Neural cell (in vitro differentiated cells): ENCODE measurements around the gene PTPRT. TPM values are rescaled to one million over a fixed set of nuclear protein-coding genes. Genes with fewer than 3 reads are reported as not detected.

Experiments
- H2AFZ ChIP-seq: fragments of 200-600, 300-800 bp; sonication (generic), shearing (Covaris generic); 2 replicates; pipeline ENCODE4 v1.6.0; 2014; ENCODE audit warnings: low read depth, mild to moderate bottlenecking, antibody characterized with exemption, low read length, moderate library complexity
- H3F3A ChIP-seq: fragments of 200-600 bp; shearing (Covaris generic); 2 replicates; pipeline ENCODE4 v1.6.1; 2016; ENCODE audit warnings: mild to moderate bottlenecking, moderate library complexity, mixed read lengths, antibody characterized with exemption, low read length; ENCODE audit not compliant: insufficient read depth, poor library complexity, severe bottlenecking
- H3K27ac ChIP-seq: fragments of 200-600, 300-800 bp; sonication (generic), shearing (Covaris generic); 2 replicates; pipeline ENCODE4 v1.5.1; 2014; ENCODE audit warnings: mild to moderate bottlenecking, low read length, moderate library complexity
- H3K27me3 ChIP-seq: fragments of 300-800, 200-600 bp; sonication (generic), shearing (Covaris generic); 2 replicates; pipeline ENCODE4 v1.6.0; 2014; ENCODE audit warnings: mild to moderate bottlenecking, low read depth, low read length, moderate library complexity; ENCODE audit not compliant: insufficient read depth
- H3K36me3 ChIP-seq: fragments of 300-800, 200-600 bp; sonication (generic), shearing (Covaris generic); 2 replicates; pipeline ENCODE4 v1.5.1; 2014; ENCODE audit warnings: mild to moderate bottlenecking, antibody characterized with exemption, low read length, moderate library complexity; ENCODE audit not compliant: insufficient read depth
- H3K4me2 ChIP-seq: fragments of 300-800, 200-600 bp; sonication (generic), shearing (Covaris generic); 2 replicates; pipeline ENCODE4 v1.6.0; 2014; ENCODE audit warnings: mild to moderate bottlenecking, low read length
- H3K4me3 ChIP-seq: fragments of 300-800, 200-600 bp; sonication (generic), shearing (Covaris generic); 2 replicates; pipeline ENCODE4 v1.5.1; 2014; ENCODE audit warnings: mild to moderate bottlenecking, low read length, moderate library complexity
- H3K79me2 ChIP-seq: fragments of 200-600 bp; shearing (Covaris generic); replicated peaks from 2 replicates; pipeline ENCODE4 v1.6.0; 2014; ENCODE audit warnings: mild to moderate bottlenecking, low read length, moderate library complexity; ENCODE audit not compliant: insufficient read depth
- H3K9ac ChIP-seq: fragments of 300-800, 200-600 bp; sonication (generic), shearing (Covaris generic); 2 replicates; pipeline ENCODE4 v1.6.1; 2016; ENCODE audit warnings: mild to moderate bottlenecking, low read length, mixed read lengths
- H3K9me2 ChIP-seq: fragments of 200-600 bp; shearing (Covaris generic); 2 replicates; pipeline ENCODE4 v1.6.1; 2016; ENCODE audit warnings: mild to moderate bottlenecking, low read length, mixed read lengths; ENCODE audit not compliant: insufficient read depth
- H3K9me3 ChIP-seq: fragments of 200-600, 300-800 bp; sonication (generic), shearing (Covaris generic); 2 replicates; pipeline ENCODE4 v1.6.1; 2016; ENCODE audit warnings: mild to moderate bottlenecking, mixed run types, low read length, moderate library complexity, mixed read lengths
- H4K20me1 ChIP-seq: fragments of 200-600 bp; shearing (Covaris generic); 2 replicates; pipeline ENCODE4 v1.6.1; 2016; ENCODE audit warnings: mild to moderate bottlenecking, mixed run types; ENCODE audit not compliant: insufficient read depth
- CTCF ChIP-seq: fragments of 450-650 bp; IDR thresholded peaks from 2 replicates; pipeline ENCODE4 v1.5.1; 2014; ENCODE audit warnings: antibody characterized with exemption, mild to moderate bottlenecking, moderate library complexity; ENCODE audit not compliant: poor library complexity, severe bottlenecking
- EP300 ChIP-seq: fragments of 450-650 bp; conservative IDR thresholded peaks from 2 replicates; pipeline ENCODE4 v1.6.1; 2014; ENCODE audit warnings: antibody characterized with exemption, mild to moderate bottlenecking, moderate library complexity; ENCODE audit not compliant: poor library complexity, severe bottlenecking
- EZH2 ChIP-seq: fragments of 200-600, 300-800 bp; shearing (Covaris generic), sonication (generic); IDR thresholded peaks from 2 replicates; pipeline ENCODE4 v1.6.1; 2014; ENCODE audit warnings: antibody characterized with exemption, low read length, borderline replicate concordance, mild to moderate bottlenecking; ENCODE audit not compliant: insufficient read depth, poor library complexity, severe bottlenecking
- MXI1 ChIP-seq: fragments of 450-650 bp; conservative IDR thresholded peaks from 2 replicates; pipeline ENCODE4 v1.6.1; 2014; ENCODE audit warnings: antibody characterized with exemption, mild to moderate bottlenecking; ENCODE audit not compliant: poor library complexity, severe bottlenecking
- POLR2AphosphoS5 ChIP-seq: IDR thresholded peaks from 2 replicates; pipeline ENCODE4 v1.6.1; 2012
- RAD21 ChIP-seq: fragments of 450-650 bp; conservative IDR thresholded peaks from 2 replicates; pipeline ENCODE4 v1.6.1; 2014; ENCODE audit warnings: antibody characterized with exemption, mild to moderate bottlenecking, moderate library complexity
- REST ChIP-seq: IDR thresholded peaks from 2 replicates; pipeline ENCODE4 v1.6.1; 2012; ENCODE audit warnings: borderline replicate concordance
- SMC3 ChIP-seq: fragments of 450-650 bp; conservative IDR thresholded peaks from 2 replicates; pipeline ENCODE4 v1.6.1; 2014; ENCODE audit warnings: antibody characterized with exemption, mild to moderate bottlenecking, moderate library complexity; ENCODE audit not compliant: poor library complexity
- TAF1 ChIP-seq: IDR thresholded peaks from 2 replicates; pipeline ENCODE4 v1.6.1; 2012; ENCODE audit warnings: low read depth
- polyA plus RNA-seq: library from polyadenylated mRNA; depleted of rRNA; stranded (reverse); fragments of >200 nt; gene quantifications from 2 replicates; pipeline ENCODE4 v1.2.3, GENCODE V29; 2014

PTPRT gene
- polyA plus RNA-seq, 1 donor from 2014 or later: 9.2 TPM

DNA sequence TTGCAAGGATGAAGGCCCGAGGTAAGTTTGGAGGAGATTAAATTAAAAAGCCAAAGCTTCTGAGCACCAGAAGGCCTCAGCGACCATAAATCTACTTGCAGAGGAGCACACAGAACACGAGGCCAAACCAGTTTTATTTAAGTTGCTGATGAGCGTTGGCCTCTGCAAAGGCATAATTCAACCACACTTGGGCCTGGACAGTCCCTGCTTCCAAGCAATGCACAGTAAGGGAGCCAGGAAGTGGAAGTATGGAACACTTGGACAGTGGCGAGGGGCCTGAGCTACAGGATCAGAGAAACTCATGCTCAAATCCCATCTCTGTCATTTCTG lies 92.8 kb downstream of the PTPRT start:
- Histone ChIP-seq H3K27ac (no peak overlapping the region), H3F3A (no peaks in the 10 kb centered on the region), H3K79me2 (no peaks in the 10 kb centered on the region), H3K9ac (no peak overlapping the region), H3K36me3 (no peaks in the 10 kb centered on the region), H3K9me3 (peaks cover 7% of the 10 kb centered on the region), H3K27me3 (no peaks in the 10 kb centered on the region), H3K9me2 (no peaks in the 10 kb centered on the region), H2AFZ (no peak overlapping the region), H4K20me1 (no peaks in the 10 kb centered on the region), H3K4me3 (no peak overlapping the region), H3K4me2 (no peak overlapping the region)
- TF ChIP-seq SMC3 (no peak), REST (no peak), POLR2AphosphoS5 (no peak), EZH2 (no peak), CTCF (no peak), TAF1 (no peak), MXI1 (no peak), RAD21 (no peak), EP300 (no peak)

DNA sequence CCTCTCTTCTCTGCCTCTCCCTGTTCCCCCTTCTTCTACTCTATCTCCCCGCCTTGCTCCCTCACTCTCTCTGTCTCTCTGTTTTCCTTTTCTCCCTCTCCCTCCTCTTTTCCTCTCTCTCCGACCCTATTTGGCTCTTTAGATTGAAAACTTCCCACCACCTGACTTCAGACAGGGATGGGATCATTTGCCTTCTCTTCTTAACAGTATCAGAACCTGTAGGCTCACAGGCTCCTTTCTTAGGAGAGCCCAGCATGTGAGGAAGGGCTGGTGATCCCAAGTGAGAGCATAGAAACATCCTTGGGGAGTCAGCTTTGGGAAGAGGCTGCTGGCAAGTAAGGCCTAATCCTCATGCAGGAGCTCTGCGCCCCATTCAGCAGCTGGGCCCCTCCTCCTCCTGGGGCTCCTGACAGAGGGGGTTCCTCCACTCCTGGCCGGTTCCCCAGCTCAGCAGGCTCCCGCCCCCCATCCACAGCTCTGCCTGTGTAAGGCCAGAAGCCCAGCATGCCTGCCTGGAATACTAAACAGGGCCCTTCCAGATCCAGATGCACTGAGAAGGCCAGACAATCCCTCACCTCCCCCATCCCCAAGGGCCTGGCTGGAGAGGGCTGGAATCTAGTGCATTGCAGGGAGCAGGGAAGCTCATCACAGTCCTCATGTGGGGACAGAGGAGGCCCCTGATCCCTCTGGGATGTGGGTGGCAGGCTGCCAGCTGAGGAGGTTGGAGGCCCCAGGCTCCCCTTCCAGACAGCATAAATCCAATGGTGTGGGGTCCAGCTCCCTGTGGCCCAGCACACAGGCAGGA lies 93.4 kb downstream of the PTPRT start:
- Histone ChIP-seq H3K4me2 (no peak overlapping the region), H4K20me1 (no peaks in the 10 kb centered on the region)

More for the DNA sequence above, 93.4 kb downstream of the PTPRT start:
- no peaks in the 10 kb centered on the region for H3K27me3 ChIP-seq
- H2AFZ ChIP-seq: no peak overlapping the region
- no peak overlapping the region for H3K4me3 ChIP-seq
- no peaks in the 10 kb centered on the region for H3K9me2 ChIP-seq
- no peaks in the 10 kb centered on the region for H3F3A ChIP-seq
- H3K9ac ChIP-seq: no peak overlapping the region
- H3K36me3 ChIP-seq: no peaks in the 10 kb centered on the region
- TF ChIP-seq TAF1: no peak
- TF ChIP-seq EZH2: no peak
- no peak for TF ChIP-seq CTCF
- TF ChIP-seq EP300: no peak
- TF ChIP-seq REST: no peak
- no peak for TF ChIP-seq POLR2AphosphoS5
- no peak for TF ChIP-seq RAD21
- TF ChIP-seq SMC3: no peak
- TF ChIP-seq MXI1: no peak
- H3K27ac ChIP-seq: no peak overlapping the region
- H3K9me3 ChIP-seq: peaks cover 7% of the 10 kb centered on the region
- H3K79me2 ChIP-seq: no peaks in the 10 kb centered on the region
